ENCODE data around the gene MAPK1.

DNA sequence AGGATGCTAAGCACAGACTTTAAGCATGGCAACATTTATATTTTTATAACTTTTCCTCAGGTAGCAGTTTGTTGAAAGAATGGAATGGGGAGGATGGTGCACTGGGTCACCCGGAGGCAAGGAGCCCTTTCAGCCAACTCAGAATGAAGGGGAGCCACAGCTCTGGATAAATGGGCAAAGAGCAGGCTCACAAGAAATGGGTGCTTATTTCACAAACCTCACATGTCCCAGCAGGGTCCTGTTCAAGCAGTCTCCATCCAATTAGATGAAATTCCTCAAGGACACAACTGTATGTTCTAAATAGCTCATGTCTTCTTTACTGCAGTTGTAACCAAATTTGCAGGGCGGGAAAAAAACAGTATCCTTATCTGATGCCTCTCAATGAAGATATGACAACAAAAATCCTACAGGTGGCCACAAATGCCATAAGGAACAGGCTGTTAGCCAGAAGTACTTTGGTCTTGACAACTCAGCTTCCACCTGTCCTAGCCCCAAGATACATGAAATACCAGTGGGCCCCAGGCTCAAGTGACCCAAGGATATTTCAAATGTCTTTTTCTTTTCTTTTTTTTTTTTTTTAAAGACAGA, 48.2 kb downstream of the MAPK1 start:
- TF ChIP-seq ZFP3 (CRISPR knock-in tag; IDR thresholded peaks at IDR 0.05) (no peak), RARB (CRISPR knock-in tag; IDR thresholded peaks at IDR 0.05) (no peak), ZNF565 (CRISPR knock-in tag; conservative IDR thresholded peaks at IDR 0.05; ENCODE audit: low read depth) (no peak)
- TF ChIP-seq, protein P1, sequence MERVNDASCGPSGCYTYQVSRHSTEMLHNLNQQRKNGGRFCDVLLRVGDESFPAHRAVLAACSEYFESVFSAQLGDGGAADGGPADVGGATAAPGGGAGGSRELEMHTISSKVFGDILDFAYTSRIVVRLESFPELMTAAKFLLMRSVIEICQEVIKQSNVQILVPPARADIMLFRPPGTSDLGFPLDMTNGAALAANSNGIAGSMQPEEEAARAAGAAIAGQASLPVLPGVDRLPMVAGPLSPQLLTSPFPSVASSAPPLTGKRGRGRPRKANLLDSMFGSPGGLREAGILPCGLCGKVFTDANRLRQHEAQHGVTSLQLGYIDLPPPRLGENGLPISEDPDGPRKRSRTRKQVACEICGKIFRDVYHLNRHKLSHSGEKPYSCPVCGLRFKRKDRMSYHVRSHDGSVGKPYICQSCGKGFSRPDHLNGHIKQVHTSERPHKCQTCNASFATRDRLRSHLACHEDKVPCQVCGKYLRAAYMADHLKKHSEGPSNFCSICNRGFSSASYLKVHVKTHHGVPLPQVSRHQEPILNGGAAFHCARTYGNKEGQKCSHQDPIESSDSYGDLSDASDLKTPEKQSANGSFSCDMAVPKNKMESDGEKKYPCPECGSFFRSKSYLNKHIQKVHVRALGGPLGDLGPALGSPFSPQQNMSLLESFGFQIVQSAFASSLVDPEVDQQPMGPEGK (CRISPR knock-in tag; IDR thresholded peaks at IDR 0.05; ENCODE audit: borderline replicate concordance): no peak

All from SK-N-SH treated with all-trans-retinoic acid at 6 μM for 48 hours (cell line).